ENCODE data around the gene DNAH6. TPM values are rescaled to one million over a fixed set of nuclear protein-coding genes. Genes with fewer than 3 reads are reported as not detected.

Gene DNAH6
- polyA plus RNA-seq, 1 donor (not counting 4 experiments of a cell fraction or from before 2014, with no cell fraction given): 0.05 TPM

DNA sequence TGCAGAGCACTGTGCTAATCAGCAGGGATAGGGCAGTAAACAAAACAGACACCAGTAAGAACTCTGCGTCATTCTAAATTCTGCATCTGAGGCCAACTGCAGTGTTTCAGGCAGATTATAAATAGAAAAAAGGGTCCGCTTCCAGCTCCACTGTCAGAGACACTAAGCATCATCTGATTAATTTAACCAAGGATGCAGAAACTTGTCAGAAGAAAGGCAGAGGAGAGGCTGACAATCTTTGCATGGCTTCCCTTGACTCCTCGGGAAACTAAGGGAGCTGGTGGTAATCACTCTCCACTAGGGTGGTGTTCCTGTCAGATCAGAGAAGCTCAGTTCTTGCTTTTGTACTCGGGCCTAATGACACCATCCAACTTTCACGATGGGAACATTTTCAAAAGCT, 123.5 kb downstream of the DNAH6 start:
- H3K4me1 ChIP-seq (ENCODE audit: control insufficient read depth, extremely low read depth, insufficient read depth, low read length): no peaks in the 10 kb centered on the region
- H3K27me3 ChIP-seq (ENCODE audit: control insufficient read depth, extremely low read depth, insufficient read depth, low read length): no peaks in the 10 kb centered on the region
- no peaks in the 10 kb centered on the region for H3K79me2 ChIP-seq (ENCODE audit: control insufficient read depth, insufficient read depth, low read length)
- TF ChIP-seq, protein P1, sequence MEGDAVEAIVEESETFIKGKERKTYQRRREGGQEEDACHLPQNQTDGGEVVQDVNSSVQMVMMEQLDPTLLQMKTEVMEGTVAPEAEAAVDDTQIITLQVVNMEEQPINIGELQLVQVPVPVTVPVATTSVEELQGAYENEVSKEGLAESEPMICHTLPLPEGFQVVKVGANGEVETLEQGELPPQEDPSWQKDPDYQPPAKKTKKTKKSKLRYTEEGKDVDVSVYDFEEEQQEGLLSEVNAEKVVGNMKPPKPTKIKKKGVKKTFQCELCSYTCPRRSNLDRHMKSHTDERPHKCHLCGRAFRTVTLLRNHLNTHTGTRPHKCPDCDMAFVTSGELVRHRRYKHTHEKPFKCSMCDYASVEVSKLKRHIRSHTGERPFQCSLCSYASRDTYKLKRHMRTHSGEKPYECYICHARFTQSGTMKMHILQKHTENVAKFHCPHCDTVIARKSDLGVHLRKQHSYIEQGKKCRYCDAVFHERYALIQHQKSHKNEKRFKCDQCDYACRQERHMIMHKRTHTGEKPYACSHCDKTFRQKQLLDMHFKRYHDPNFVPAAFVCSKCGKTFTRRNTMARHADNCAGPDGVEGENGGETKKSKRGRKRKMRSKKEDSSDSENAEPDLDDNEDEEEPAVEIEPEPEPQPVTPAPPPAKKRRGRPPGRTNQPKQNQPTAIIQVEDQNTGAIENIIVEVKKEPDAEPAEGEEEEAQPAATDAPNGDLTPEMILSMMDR (optimal IDR thresholded peaks at IDR 0.05 in 1 of 3, IDR thresholded peaks at IDR 0.05 in 1 of 3, conservative IDR thresholded peaks at IDR 0.05 in 1 of 3; ENCODE audit: extremely low read depth in 1 of 3, insufficient read depth in 2 of 3, low read length in 3 of 3): no peak
- TF ChIP-seq EZH2 (IDR thresholded peaks at IDR 0.05; ENCODE audit: low read length): no peak
- no peak overlapping the region for H2AFZ ChIP-seq (ENCODE audit: control insufficient read depth, low read length)
- H3K9me3 ChIP-seq (ENCODE audit: control insufficient read depth, low read depth, low read length): no peaks in the 10 kb centered on the region
- no peak overlapping the region for H3K4me2 ChIP-seq (ENCODE audit: control insufficient read depth, extremely low read depth, insufficient read depth, low read depth, low read length)
- H3K9ac ChIP-seq (ENCODE audit: control insufficient read depth, extremely low read depth, insufficient read depth, low read length): no peak overlapping the region
- FAIRE-seq: no peak
- H3K9me1 ChIP-seq (ENCODE audit: control insufficient read depth, extremely low read depth, insufficient read depth, low read length): no peaks in the 10 kb centered on the region
- no peak for DNase-seq (ENCODE audit: low read depth, low spot score)
- no peaks in the 10 kb centered on the region for H4K20me1 ChIP-seq (ENCODE audit: control insufficient read depth, extremely low read depth, insufficient read depth, low read length)
- dilution Hi-C loops (cut with MboI; ENCODE audit: extremely low pct_ligation_motif_present, low sequenced_read_pairs): no loop called here
- H3K4me3 ChIP-seq (ENCODE audit: control insufficient read depth in 2 of 3, extremely low read depth in 1 of 3, insufficient read depth in 2 of 3, low read depth in 1 of 3, low read length in 3 of 3): no peak overlapping the region
- no peaks in the 10 kb centered on the region for H3K36me3 ChIP-seq (ENCODE audit: control insufficient read depth in 2 of 2, extremely low read depth in 1 of 2, insufficient read depth in 2 of 2, low read length in 2 of 2)
- no peak overlapping the region for H3K27ac ChIP-seq (ENCODE audit: control insufficient read depth, insufficient read depth, low read length)

DNA sequence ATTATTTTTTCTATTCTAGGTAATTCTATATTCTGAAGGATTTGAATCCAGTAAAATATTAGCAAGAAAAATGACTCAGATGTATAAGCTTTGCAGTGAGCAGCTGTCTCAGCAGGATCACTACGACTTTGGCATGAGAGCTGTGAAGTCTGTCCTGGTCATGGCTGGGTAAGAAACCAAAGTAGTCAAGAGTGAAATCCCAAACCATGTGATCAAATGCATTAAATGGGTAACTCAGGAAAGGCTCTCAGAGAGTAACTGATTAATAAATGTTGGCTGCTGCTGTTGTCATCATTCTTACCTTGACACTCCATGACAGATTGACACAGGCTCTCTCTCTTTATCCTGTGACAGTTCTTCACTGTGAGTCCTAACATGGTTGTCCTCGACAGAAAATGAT, 124.1 kb downstream of the DNAH6 start:
- no peaks in the 10 kb centered on the region for H3K4me1 ChIP-seq (ENCODE audit: control insufficient read depth, extremely low read depth, insufficient read depth, low read length)
- H3K79me2 ChIP-seq (ENCODE audit: control insufficient read depth, insufficient read depth, low read length): no peaks in the 10 kb centered on the region
- no peaks in the 10 kb centered on the region for H3K27me3 ChIP-seq (ENCODE audit: control insufficient read depth, extremely low read depth, insufficient read depth, low read length)
- H2AFZ ChIP-seq (ENCODE audit: control insufficient read depth, low read length): no peak overlapping the region
- H3K9me3 ChIP-seq (ENCODE audit: control insufficient read depth, low read depth, low read length): no peaks in the 10 kb centered on the region
- DNase-seq (ENCODE audit: low read depth, low spot score) (no peak), FAIRE-seq (no peak)
- no peak overlapping the region for H3K4me2 ChIP-seq (ENCODE audit: control insufficient read depth, extremely low read depth, insufficient read depth, low read depth, low read length)
- H3K27ac ChIP-seq (ENCODE audit: control insufficient read depth, insufficient read depth, low read length): no peak overlapping the region
- no peak overlapping the region for H3K9ac ChIP-seq (ENCODE audit: control insufficient read depth, extremely low read depth, insufficient read depth, low read length)
- no peaks in the 10 kb centered on the region for H4K20me1 ChIP-seq (ENCODE audit: control insufficient read depth, extremely low read depth, insufficient read depth, low read length)
- H3K36me3 ChIP-seq (ENCODE audit: control insufficient read depth in 2 of 2, extremely low read depth in 1 of 2, insufficient read depth in 2 of 2, low read length in 2 of 2): no peaks in the 10 kb centered on the region
- no peak overlapping the region for H3K4me3 ChIP-seq (ENCODE audit: control insufficient read depth in 2 of 3, extremely low read depth in 1 of 3, insufficient read depth in 2 of 3, low read depth in 1 of 3, low read length in 3 of 3)
- H3K9me1 ChIP-seq (ENCODE audit: control insufficient read depth, extremely low read depth, insufficient read depth, low read length): no peaks in the 10 kb centered on the region
- dilution Hi-C loops (cut with MboI; ENCODE audit: extremely low pct_ligation_motif_present, low sequenced_read_pairs): no loop called here
- no peak for TF ChIP-seq EZH2 (IDR thresholded peaks at IDR 0.05; ENCODE audit: low read length)
- TF ChIP-seq, protein P1 (optimal IDR thresholded peaks at IDR 0.05 in 1 of 3, IDR thresholded peaks at IDR 0.05 in 1 of 3, conservative IDR thresholded peaks at IDR 0.05 in 1 of 3; ENCODE audit: extremely low read depth in 1 of 3, insufficient read depth in 2 of 3, low read length in 3 of 3): no peak
